Renal cortex interstitium (tissue), 11 donors: Measurements from ENCODE around the gene NSMF. TPM values are rescaled to one million over a fixed set of nuclear protein-coding genes. Genes with fewer than 3 reads are reported as not detected.

Experiments used
- DNase-seq, 11 donors: peaks; one replicate each; pipeline ENCODE4 v3.0.0-alpha.2; 2013; ENCODE audit warnings: low read depth in 9 of 11, low spot score in 4 of 11; ENCODE audit errors: extremely low read depth in 1 of 11
- polyA plus RNA-seq, 3 donors: library from polyadenylated mRNA; unstranded; fragments of 120-200 nt; gene quantifications; one replicate each; pipeline ENCODE4 v1.2.1, GENCODE V29; 2013; ENCODE audit not compliant: insufficient read length in 3 of 3

NSMF gene
- polyA plus RNA-seq, 3 donors, result 52.9 to 57.8 (median 56.5) TPM

- DNase-seq, result no peak
These were observed 20.5 kb downstream of the NSMF start for GRCh38 chr9:137438591-137439157.

- DNase-seq, result no peak
These were observed 21.2 kb downstream of the NSMF start for GRCh38 chr9:137437691-137438590.

DNA sequence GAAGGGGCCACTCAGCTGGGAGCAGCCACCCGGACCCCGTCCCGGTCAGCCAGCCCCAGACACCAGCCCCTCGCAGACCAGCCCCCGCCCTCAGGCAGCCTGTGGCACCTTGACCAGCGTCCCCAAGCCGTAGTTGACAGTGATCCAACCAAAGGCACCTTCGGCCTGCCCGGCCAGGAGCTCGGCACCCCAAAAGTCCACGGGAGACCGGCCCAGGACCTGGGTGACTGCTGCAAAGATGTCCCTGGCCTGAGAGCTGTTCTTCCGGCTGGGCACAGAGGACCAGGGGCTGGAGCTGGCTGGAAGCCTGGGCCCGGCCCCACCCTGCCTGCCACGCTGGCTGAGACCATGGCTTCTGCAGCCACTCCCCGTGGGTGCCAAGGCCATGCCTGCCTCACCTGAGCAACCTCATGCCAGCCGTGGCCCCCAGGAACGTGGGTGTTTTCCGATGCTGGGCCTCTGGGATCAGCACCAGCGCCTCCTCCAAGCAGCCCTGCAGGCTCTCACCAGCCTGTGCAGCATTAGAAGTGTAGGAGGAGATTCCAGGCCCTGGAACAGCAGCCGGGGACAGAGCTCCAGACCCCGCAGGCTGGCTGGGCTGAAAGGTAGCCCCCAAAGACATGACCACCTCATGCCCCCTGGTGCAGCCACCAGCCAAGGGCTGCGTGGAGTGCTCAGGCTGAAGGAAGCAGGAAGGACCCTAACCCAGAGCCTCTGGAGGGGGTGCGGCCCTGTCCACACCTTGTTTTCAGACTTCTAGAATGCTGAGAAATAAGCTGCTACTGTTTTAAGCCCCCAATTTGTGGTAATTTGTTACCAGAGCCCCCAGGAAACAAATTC lies 22.2 kb downstream of the NSMF start:
- no peak for DNase-seq

- DNase-seq, result no peak
These were observed 23.0 kb downstream of the NSMF start for GRCh38 chr9:137435980-137436760.

GRCh38 chr9:137435381-137435891 lies 23.7 kb downstream of the NSMF start:
- no peak for DNase-seq

DNA sequence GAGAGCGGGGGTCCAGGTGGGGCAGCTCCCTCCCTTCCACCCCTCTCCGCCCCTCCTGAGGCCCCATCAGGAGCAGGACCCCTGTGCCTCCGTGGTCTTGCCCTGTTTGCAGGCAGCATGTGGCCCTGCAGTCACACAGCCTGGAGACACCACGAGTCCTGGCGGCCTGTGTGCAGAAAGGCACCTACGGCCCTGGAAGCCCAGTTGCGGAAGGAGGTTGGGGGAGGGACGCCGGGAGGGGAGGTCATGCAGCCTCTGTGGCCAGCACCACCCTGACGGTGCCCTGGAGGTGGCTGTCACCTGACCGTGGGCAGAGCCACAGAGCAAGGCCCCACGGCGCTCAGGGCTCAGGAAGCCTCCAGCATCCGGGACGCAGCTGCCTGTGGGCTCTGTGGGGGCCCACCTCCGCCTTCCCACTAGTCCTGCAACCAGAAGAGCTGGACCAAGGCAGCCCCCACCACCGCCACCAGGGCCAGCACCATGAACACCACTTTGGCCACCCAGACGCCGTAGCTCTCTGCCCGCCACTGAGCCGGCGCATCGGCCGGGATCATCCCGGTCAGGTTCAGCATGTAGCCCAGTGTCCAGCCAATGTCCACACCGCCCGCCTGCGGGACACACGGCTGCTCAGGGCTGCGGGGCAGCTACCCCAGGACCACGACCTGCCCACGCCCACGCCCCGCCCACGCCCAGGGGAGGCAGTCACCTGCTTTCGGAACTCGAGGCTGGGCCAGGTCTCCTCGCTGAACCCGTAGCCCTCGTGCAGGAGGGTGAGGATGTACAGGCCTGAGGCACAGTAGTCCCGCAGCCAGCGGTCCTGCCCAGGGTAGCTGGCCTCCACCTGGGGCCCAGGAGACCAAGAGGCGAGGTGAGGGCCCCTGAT lies 24.4 kb downstream of the NSMF start:
- no peak for DNase-seq

DNA sequence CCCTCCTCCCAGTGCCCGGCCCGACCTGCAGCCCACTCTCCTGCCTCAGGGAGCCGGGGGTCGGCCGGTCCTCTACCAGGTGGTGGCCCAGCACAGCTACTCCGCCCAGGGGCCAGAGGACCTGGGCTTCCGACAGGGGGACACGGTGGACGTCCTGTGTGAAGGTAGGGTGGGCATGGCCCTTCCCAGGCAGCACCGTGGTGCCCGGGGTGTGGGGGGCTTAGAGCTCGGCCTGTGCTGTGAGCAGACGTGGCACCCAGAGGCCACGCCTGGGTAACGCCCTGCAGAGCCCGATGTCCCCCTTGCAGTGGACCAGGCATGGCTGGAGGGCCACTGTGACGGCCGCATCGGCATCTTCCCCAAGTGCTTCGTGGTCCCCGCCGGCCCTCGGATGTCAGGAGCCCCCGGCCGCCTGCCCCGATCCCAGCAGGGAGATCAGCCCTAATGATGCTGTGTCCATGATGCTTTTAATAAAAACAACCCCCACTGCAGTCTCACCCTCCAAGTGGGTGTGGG lies 25.2 kb downstream of the NSMF start:
- no peak for DNase-seq

DNA sequence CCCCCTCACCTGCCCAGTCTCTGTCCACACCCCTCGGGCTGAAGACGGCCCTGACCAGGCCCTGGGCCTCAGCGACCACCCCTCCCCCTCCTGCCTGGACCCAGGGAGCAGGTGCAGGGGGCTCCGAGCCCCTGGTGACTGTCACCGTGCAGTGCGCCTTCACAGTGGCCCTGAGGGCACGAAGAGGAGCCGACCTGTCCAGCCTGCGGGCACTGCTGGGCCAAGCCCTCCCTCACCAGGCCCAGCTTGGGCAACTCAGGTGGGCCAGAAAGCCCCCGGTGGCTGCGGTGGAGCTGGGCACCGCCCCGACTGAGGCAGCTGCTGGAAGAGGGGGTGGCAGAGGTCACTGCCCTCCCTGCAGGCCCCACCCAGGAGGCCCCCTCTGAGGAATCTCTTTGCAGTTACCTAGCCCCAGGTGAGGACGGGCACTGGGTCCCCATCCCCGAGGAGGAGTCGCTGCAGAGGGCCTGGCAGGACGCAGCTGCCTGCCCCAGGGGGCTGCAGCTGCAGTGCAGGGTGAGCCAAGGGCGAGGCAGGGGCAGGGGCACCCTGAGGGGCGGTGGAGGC lies 25.7 kb downstream of the NSMF start:
- no peak for DNase-seq

GRCh38 chr9:137432687-137433348 lies 26.3 kb downstream of the NSMF start:
- no peak for DNase-seq

GRCh38 chr9:137431416-137431931 lies 27.7 kb downstream of the NSMF start:
- DNase-seq, result no peak

GRCh38 chr9:137430723-137431415 lies 28.3 kb downstream of the NSMF start:
- DNase-seq, result no peak

- DNase-seq, result no peak
These were observed 29.0 kb downstream of the NSMF start for GRCh38 chr9:137429974-137430722.

- no peak for DNase-seq
These were observed 29.6 kb downstream of the NSMF start for GRCh38 chr9:137429546-137429890.

- DNase-seq, result no peak
These were observed 30.1 kb downstream of the NSMF start for GRCh38 chr9:137428841-137429545.

DNA sequence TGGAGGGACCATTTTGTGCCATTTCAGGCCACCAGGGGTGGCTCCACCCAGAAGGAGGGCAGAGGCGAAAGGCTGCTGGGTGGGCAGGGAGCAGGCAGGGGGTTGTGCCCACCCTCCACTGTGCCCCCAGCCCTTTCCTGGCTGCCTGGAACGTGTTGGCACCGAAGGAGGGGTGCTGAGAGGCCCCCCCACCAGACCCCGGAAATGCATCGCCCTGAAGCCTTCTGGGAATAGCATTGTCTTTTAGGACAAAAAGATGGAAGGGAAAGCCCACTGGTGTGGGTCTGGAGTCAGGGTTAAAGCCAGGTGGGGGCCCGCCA lies 30.9 kb downstream of the NSMF start:
- DNase-seq, result no peak
